Measurements from ENCODE around the gene BASP1. TPM values are rescaled to one million over a fixed set of nuclear protein-coding genes. Genes with fewer than 3 reads are reported as not detected.
"Not testable (repeated sequence)": the region's sequence is repeated elsewhere in the genome, so short reads cannot be mapped to it uniquely, and the experiment has no call there.

BASP1 gene
- total RNA-seq, 1 donor from 2014 or later, result 69.1 TPM

GRCh38 chr5:17308326-17309065 is 91.1 kb downstream of the BASP1 start:
- no peak for TF ChIP-seq CTCF (IDR thresholded peaks at IDR 0.05)
- Histone ChIP-seq H3K36me3 (no peaks in the 10 kb centered on the region), H3K27ac (no peak overlapping the region), H3K9me3 (no peaks in the 10 kb centered on the region), H3K4me1 (peaks cover 5 to 24% of the 10 kb centered on the region in 2 donors), H3K4me3 (no peak overlapping the region), H3K27me3 (no peaks in the 10 kb centered on the region)
- no peak for DNase-seq (ENCODE audit: low spot score in 2 of 2)
- intact Hi-C loops (cut with DNase I), result no loop called here

DNA sequence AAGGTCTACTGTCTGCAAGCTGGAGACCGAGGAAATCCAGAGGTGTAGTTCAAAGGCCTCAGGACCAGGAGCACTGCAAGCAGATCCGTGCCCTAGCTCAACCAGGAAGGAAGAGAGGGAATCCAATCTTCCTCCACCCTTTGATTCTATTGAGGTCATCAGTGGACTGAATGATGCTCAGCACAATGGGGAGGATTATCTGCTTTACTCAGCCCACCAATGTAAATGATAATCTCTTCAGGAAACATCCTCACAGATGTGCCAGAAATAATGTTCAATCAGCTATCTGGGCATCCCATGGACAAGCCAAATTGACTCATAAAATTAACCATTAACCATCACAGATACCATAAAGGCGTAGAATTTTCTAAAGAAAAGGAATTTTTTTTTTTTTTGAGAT is 92.0 kb downstream of the BASP1 start:
- H3K27ac ChIP-seq, result no peak overlapping the region
- no peak for DNase-seq (ENCODE audit: low spot score in 2 of 2)
- no peaks in the 10 kb centered on the region for H3K27me3 ChIP-seq
- H3K4me3 ChIP-seq, result no peak overlapping the region
- no peak for TF ChIP-seq CTCF (IDR thresholded peaks at IDR 0.05)
- no peaks in the 10 kb centered on the region for H3K36me3 ChIP-seq
- intact Hi-C loops (cut with DNase I), result no loop called here
- no peaks in the 10 kb centered on the region for H3K9me3 ChIP-seq
- H3K4me1 ChIP-seq, result peaks cover 5 to 16% of the 10 kb centered on the region in 2 donors

DNA sequence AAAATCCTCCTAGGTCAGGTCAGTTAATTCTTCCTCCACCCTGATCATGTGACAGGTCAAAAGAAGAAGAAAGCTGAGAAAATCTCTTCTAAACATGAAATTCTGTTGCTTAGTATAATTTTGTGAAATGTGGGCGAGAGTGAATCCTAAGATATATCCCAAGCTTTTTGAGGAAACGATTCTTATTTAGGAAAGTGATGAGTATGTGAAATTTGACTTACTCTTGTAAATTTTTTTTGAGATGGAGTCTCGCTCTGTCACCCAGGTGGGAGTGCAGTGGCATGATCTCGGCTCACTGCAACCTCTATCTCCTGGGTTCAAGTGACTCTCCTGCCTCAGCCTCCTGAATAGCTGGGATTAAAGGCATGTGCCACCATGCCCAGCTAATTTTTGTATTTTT is 93.1 kb downstream of the BASP1 start:
- DNase-seq (ENCODE audit: low spot score in 2 of 2); H3K4me3 ChIP-seq; H3K27me3 ChIP-seq; H3K9me3 ChIP-seq; H3K4me1 ChIP-seq; H3K36me3 ChIP-seq; H3K27ac ChIP-seq; intact Hi-C loops (cut with DNase I): not testable (repeated sequence)

DNA sequence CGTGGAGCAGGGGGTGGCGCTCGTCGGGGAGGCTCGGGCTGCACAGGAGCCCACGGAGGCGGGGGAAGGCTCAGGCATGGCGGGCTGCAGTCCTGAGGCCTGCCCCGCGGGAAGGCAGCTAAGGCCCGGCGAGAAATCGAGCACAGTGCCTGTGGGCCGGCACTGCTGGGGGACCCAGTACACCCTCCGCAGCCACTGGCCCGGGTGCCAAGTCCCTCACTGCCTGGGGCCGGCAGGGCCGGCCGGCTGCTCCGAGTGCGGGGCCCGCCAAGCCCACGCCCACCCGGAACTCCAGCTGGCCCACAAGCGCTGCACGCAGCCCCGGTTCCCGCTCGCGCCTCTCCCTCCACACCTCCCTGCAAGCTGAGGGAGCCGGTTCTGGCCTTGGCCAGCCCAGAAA is 94.4 kb downstream of the BASP1 start:
- H3K9me3 ChIP-seq; H3K27me3 ChIP-seq; H3K4me1 ChIP-seq; H3K27ac ChIP-seq; DNase-seq (ENCODE audit: low spot score in 2 of 2); intact Hi-C loops (cut with DNase I); H3K4me3 ChIP-seq; H3K36me3 ChIP-seq: not testable (repeated sequence)

GRCh38 chr5:17312358-17312757 is 94.9 kb downstream of the BASP1 start:
- Histone ChIP-seq H3K4me1 (no peaks in the 10 kb centered on the region), H3K27ac (no peak overlapping the region), H3K4me3 (no peak overlapping the region), H3K36me3 (no peaks in the 10 kb centered on the region), H3K27me3 (no peaks in the 10 kb centered on the region), H3K9me3 (no peaks in the 10 kb centered on the region)
- intact Hi-C loops (cut with DNase I), result no loop called here
- DNase-seq (ENCODE audit: low spot score in 2 of 2), result no peak
- TF ChIP-seq CTCF (IDR thresholded peaks at IDR 0.05), result no peak

- H3K4me1 ChIP-seq, result no peaks in the 10 kb centered on the region
- TF ChIP-seq CTCF (IDR thresholded peaks at IDR 0.05), result no peak
- no peaks in the 10 kb centered on the region for H3K27me3 ChIP-seq
- no peak overlapping the region for H3K4me3 ChIP-seq
- H3K27ac ChIP-seq, result no peak overlapping the region
- DNase-seq (ENCODE audit: low spot score in 2 of 2), result no peak
- intact Hi-C loops (cut with DNase I), result no loop called here
- no peaks in the 10 kb centered on the region for H3K9me3 ChIP-seq
- H3K36me3 ChIP-seq, result no peaks in the 10 kb centered on the region
Observed at GRCh38 chr5:17314907-17315471, 97.6 kb downstream of the BASP1 start.

Data from ascending aorta (tissue), 2 donors.